Natural killer cell (primary cell): ENCODE results near the gene TUBAL3. TPM values are rescaled to one million over a fixed set of nuclear protein-coding genes. Genes with fewer than 3 reads are reported as not detected.

Experiments used
- ATAC-seq, 3 donors: fragments of 150-1000 bp in 2 of 3; fragments of 200-7000 bp in 1 of 3; cut with Tn5 transposase; 1 replicate in 1 of 3; 2 replicates in 2 of 3; pipeline ENCODE4 v1.10.0; 2021; ENCODE audit warnings: mild to moderate bottlenecking in 2 of 3, moderate library complexity in 2 of 3
- DNase-seq, 2 donors: peaks; one replicate each; pipeline versions ENCODE4 v3.0.0 to v3.0.0-alpha.2; 2013 to 2021; ENCODE audit warnings: mixed read lengths in 1 of 2
- H3K27ac ChIP-seq: one replicate; pipeline ENCODE4 v1.5.1; 2013; ENCODE audit warnings: mild to moderate bottlenecking, low read length
- H3K27me3 ChIP-seq: one replicate; pipeline ENCODE4 v1.6.1; 2013; ENCODE audit warnings: low read length; ENCODE audit not compliant: control insufficient read depth, insufficient read depth
- H3K36me3 ChIP-seq: one replicate; pipeline ENCODE4 v1.6.1; 2013; ENCODE audit warnings: low read length; ENCODE audit not compliant: control insufficient read depth, insufficient read depth
- H3K4me1 ChIP-seq: one replicate; pipeline ENCODE4 v1.6.1; 2013; ENCODE audit warnings: low read length; ENCODE audit not compliant: control insufficient read depth, insufficient read depth
- H3K4me3 ChIP-seq: one replicate; pipeline ENCODE4 v1.5.1; 2013; ENCODE audit warnings: low read length
- H3K9me3 ChIP-seq: one replicate; pipeline ENCODE4 v1.6.1; 2013; ENCODE audit warnings: low read length; ENCODE audit not compliant: control insufficient read depth, insufficient read depth
- H3K27ac Mint-ChIP-seq, 2 donors: one replicate each; pipeline ENCODE4 v1.8.0; 2022; ENCODE audit warnings: mild to moderate bottlenecking in 2 of 2, mixed read lengths in 2 of 2, moderate library complexity in 1 of 2
- H3K27me3 Mint-ChIP-seq, 2 donors: one replicate each; pipeline ENCODE4 v1.8.0; 2022; ENCODE audit warnings: low read depth in 2 of 2, mixed read lengths in 2 of 2
- H3K36me3 Mint-ChIP-seq: one replicate; pipeline ENCODE4 v1.8.0; 2022; ENCODE audit warnings: mixed read lengths
- H3K4me1 Mint-ChIP-seq, 2 donors: one replicate each; pipeline ENCODE4 v1.8.0; 2022; ENCODE audit warnings: mixed read lengths in 2 of 2
- H3K4me3 Mint-ChIP-seq: one replicate; pipeline ENCODE4 v1.8.0; 2022; ENCODE audit warnings: mild to moderate bottlenecking, moderate library complexity, mixed read lengths
- H3K9me3 Mint-ChIP-seq, 2 donors: one replicate each; pipeline ENCODE4 v1.8.0; 2022; ENCODE audit warnings: mixed read lengths in 2 of 2
- WGBS: methylation state at CpG from one replicate; pipeline ENCODE4 v1.1.7; 2013; ENCODE audit warnings: missing lambda C conversion rate; ENCODE audit not compliant: insufficient coverage; 5-methylcytosine and 5-hydroxymethylcytosine counted together
- intact Hi-C: fragments of 100-400 bp; cut with micrococcal nuclease; formaldehyde crosslinking; loops from one replicate; pipeline ENCODE4 v1.14.2; 2022
- total RNA-seq, 4 donors: library from RNA; stranded (reverse); fragments of 120-200 nt in 1 of 4; gene quantifications; one replicate each; pipeline versions ENCODE4 v1.2.3 to v1.2.4, GENCODE V29; 2013 to 2022
- TF ChIP-seq, protein P1 (sequence below): fragments of 200-600 bp; IDR thresholded peaks from one replicate; pipeline ENCODE4 v1.8.0; 2022; ENCODE audit warnings: antibody characterized with exemption

Gene TUBAL3
- total RNA-seq, 3 donors from 2014 or later (not counting 1 experiment from before 2014, with no cell fraction given): not detected

DNA sequence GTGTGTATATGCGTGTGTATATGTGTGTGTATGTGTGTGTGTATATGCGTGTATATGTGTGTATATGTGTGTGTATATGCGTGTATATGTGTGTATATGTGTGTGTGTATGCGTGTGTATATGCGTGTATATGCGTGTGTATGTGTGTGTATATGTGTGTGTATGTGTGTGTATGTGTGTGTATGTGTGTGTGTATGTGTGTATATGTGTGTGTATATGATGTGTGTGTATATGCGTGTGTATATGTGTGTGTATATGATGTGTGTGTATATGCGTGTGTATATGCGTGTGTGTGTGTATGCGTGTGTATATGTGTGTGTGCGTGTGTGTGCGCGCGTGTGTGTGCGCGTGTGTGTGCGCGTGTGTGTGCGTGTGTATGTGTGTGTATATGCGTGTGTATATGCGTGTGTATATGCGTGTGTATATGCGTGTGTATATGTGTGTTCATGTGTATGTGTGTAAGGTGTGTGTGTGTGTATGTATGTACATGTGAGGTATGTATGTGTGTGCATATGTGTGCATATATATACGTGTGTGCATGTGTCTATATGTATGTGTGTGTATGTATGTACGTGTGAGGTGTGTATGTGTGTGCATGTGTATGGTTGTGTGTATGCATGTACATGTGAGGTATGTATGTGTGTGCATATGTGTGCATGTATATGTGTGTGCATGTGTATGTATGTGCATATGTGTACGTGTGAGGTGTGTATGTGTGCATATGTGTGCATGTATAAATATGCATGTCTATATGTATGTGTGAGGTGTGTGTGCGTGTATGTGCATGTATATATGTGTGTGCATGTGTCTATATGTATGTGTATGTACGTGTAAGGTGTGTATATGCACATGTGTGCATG lies 33.9 kb downstream of the TUBAL3 start:
- TF ChIP-seq, protein P1, sequence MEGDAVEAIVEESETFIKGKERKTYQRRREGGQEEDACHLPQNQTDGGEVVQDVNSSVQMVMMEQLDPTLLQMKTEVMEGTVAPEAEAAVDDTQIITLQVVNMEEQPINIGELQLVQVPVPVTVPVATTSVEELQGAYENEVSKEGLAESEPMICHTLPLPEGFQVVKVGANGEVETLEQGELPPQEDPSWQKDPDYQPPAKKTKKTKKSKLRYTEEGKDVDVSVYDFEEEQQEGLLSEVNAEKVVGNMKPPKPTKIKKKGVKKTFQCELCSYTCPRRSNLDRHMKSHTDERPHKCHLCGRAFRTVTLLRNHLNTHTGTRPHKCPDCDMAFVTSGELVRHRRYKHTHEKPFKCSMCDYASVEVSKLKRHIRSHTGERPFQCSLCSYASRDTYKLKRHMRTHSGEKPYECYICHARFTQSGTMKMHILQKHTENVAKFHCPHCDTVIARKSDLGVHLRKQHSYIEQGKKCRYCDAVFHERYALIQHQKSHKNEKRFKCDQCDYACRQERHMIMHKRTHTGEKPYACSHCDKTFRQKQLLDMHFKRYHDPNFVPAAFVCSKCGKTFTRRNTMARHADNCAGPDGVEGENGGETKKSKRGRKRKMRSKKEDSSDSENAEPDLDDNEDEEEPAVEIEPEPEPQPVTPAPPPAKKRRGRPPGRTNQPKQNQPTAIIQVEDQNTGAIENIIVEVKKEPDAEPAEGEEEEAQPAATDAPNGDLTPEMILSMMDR: no peak
- Histone ChIP-seq H3K36me3 (no peaks in the 10 kb centered on the region), H3K9me3 (no peaks in the 10 kb centered on the region), H3K4me3 (no peak overlapping the region), H3K27me3 (no peaks in the 10 kb centered on the region), H3K27ac (no peak overlapping the region), H3K4me1 (no peaks in the 10 kb centered on the region)
- Mint-ChIP-seq H3K27ac (peak overlapping the region; percentile 21 to 50), H3K27me3 (no peaks in the 10 kb centered on the region), H3K36me3 (no peaks in the 10 kb centered on the region), H3K4me1 (peaks cover 11 to 22% of the 10 kb centered on the region in 2 donors), H3K9me3 (peaks cover 0 to 12% of the 10 kb centered on the region in 2 donors), H3K4me3 (no peak overlapping the region)
- no peak for DNase-seq
- 89% methylated on average over 28 of the region's 28 CpGs for WGBS
- intact Hi-C loops: no loop called here
- no peak for ATAC-seq

DNA sequence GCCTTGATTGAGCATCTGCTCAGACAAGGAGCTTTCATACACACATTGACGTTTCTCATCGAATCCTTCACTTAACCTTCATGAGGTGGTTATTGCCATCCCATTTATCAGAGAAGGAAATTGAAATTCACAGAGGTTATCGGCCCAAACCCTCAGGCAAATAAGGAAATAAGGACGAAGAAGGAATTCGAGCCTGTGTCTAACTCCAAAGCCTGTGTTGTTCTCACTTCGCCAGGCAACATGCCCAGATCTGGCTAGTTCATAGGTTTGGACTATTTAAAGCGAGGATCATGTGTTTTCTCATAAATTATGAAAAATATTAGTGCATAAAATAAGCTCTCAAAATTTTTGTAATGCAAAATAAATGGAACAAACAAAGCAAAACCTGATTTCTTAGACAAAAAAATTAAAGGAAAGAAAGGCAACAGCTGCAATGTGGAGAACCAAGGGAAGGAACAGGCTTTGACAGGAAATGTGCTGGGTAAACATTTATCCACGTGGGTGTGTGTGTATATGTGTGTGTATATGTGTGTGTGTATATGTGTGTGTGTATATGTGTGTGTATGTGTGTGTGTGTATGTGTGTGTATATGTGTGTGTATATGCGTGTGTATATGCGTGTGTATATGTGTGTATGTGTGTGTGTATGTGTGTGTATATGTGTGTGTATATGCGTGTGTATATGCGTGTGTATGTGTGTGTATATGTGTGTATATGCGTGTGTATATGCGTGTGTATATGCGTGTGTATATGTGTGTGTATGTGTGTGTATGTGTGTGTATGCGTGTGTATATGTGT lies 35.1 kb downstream of the TUBAL3 start:
- peak overlapping the region in 1 of 2 donors; percentile 41 for H3K27ac Mint-ChIP-seq
- TF ChIP-seq, protein P1: no peak
- intact Hi-C loops: no loop called here

DNA sequence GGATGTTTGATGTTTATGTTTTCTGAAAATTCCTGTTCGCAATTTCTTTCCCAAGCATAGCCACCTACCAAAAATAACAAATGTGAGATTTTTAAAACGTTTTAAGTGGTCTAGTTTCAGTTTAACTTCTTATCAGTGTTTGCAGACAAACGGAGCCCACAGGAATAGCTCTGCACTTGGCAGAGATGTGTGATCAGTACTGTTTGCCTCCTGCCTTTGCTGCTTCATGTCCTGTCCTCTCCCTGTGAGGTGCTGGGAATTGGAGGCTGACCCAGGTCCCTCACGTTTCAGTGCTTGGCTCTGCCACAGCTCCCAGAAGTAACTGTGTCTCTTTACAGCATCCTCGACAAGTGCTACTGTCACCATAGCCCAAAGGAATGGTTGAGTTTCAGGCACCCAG lies 38.7 kb downstream of the TUBAL3 start:
- no peak overlapping the region for H3K4me3 ChIP-seq
- H3K9me3 ChIP-seq: no peaks in the 10 kb centered on the region
- no peaks in the 10 kb centered on the region for H3K36me3 Mint-ChIP-seq
- H3K27me3 ChIP-seq: no peaks in the 10 kb centered on the region
- no peak for ATAC-seq
- peaks cover 0 to 11% of the 10 kb centered on the region in 2 donors for H3K9me3 Mint-ChIP-seq
- H3K27ac Mint-ChIP-seq: no peak overlapping the region
- no peaks in the 10 kb centered on the region for H3K4me1 ChIP-seq
- TF ChIP-seq, protein P1: no peak
- H3K36me3 ChIP-seq: no peaks in the 10 kb centered on the region
- H3K27me3 Mint-ChIP-seq: no peaks in the 10 kb centered on the region
- WGBS: 30% methylated on average over 4 of the region's 5 CpGs
- intact Hi-C loops: no loop called here
- H3K4me3 Mint-ChIP-seq: no peak overlapping the region
- H3K4me1 Mint-ChIP-seq: peaks cover 17 to 42% of the 10 kb centered on the region in 2 donors
- DNase-seq: no peak
- H3K27ac ChIP-seq: no peak overlapping the region

More for the DNA sequence above, 35.1 kb downstream of the TUBAL3 start:
- DNase-seq: no peak
- Histone ChIP-seq H3K27me3 (no peaks in the 10 kb centered on the region), H3K36me3 (no peaks in the 10 kb centered on the region), H3K27ac (no peak overlapping the region), H3K4me3 (no peak overlapping the region), H3K9me3 (no peaks in the 10 kb centered on the region), H3K4me1 (no peaks in the 10 kb centered on the region)
- H3K36me3 Mint-ChIP-seq: no peaks in the 10 kb centered on the region
- peaks cover 0 to 12% of the 10 kb centered on the region in 2 donors for H3K9me3 Mint-ChIP-seq
- no peaks in the 10 kb centered on the region for H3K27me3 Mint-ChIP-seq
- H3K4me3 Mint-ChIP-seq: no peak overlapping the region
- no peak for ATAC-seq
- peaks cover 11 to 24% of the 10 kb centered on the region in 2 donors for H3K4me1 Mint-ChIP-seq
- WGBS: 85% methylated on average over 15 of the region's 16 CpGs
